ENCODE data around the gene TENT5C. TPM values are rescaled to one million over a fixed set of nuclear protein-coding genes. Genes with fewer than 3 reads are reported as not detected.

TENT5C gene
- total RNA-seq, 2 donors from 2014 or later, result 30.7 to 45.6 TPM

DNA sequence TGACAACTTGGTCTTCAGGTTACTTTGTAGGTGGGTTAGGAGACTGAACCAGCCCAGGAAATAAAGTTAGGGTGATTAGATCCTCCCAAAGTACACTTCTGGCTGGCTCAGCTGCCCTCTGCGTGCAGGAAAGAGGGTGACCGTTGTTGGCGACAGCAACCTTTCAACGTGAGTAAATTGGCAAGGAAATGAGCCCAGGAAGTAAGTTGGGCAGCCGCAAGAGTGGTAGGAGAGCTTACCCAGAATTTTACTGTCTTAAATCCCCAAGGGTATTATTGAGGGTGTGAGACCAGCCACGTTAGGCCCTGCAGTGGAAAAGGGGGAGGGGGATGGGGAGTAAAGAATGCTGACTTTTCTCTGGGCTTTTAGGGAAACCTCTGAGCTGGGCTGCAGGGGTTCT lies 1.6 kb downstream of the TENT5C start:
- DNase-seq (peak; percentile 65 to 72), ATAC-seq (peak; percentile 31)
- intact Hi-C loops (cut with DNase I, micrococcal nuclease), result no loop called here

DNA sequence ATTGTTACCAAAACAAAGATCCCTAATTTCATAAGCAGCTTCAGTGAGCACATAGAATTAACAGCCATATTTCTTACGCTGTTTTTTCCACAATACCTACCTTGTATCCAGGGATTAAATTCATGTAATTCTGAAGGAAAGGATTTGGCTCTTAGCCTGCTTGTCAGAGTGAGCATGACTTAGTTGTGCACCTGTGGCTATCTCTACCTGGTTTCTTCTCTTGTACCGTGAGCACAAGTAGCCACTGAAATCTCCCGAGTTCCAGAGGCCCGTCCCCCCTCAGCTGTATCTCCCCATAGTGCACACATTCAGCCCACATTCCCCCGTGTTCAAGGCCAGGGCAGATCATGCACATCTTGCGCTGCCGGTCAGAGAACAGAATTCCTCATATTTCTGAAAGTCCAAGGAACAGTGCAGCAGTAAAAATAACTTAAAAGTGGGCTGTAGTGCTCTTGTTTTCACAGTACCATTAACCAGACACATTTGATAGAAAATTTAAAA lies 2.3 kb downstream of the TENT5C start:
- intact Hi-C loops (cut with DNase I, micrococcal nuclease), result no loop called here
- no peak for DNase-seq
- no peak for ATAC-seq

DNA sequence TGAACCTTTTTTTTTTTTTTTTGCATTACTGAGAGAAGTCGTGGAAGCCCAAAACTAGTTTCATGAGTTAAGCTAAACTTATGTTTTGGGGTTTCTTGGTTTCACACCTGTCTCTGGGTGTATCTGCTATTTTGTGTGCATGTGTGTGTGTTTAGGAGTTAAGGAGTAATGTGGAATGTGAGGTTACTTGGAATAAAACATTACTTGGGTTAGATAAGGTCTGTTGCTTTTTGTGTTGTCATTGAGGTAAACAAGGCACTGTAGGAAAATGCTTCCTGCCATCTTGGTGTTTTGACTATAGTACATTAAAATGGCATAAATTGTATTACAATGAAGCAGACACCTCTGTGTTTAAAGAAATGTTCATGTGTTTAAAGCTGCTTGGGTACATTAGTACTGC lies 2.9 kb downstream of the TENT5C start:
- no peak for DNase-seq
- intact Hi-C loops (cut with DNase I, micrococcal nuclease), result no loop called here
- ATAC-seq, result no peak

DNA sequence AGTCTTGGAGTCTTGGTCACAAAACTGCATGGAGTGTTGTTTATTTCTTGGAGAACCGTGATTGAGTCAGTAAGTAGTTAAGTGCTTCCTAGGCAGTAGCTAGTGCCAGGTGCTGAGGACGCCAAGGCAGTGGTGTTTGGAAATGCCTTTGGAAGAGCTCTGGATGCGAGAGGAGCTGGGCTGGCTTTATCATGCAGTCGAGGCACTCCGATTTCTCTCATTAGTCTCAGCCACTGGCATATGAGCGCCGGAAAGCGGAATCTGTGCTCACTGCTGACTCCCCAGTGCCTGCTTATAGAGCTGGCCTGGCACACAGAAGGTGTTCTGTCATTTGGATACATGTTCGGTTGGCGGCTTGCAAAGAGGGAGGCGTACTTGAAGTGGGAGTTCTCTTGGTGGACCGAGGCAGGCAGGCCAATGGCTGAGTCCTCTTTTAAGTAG lies 3.6 kb downstream of the TENT5C start:
- intact Hi-C loops (cut with DNase I, micrococcal nuclease), result no loop called here

DNA sequence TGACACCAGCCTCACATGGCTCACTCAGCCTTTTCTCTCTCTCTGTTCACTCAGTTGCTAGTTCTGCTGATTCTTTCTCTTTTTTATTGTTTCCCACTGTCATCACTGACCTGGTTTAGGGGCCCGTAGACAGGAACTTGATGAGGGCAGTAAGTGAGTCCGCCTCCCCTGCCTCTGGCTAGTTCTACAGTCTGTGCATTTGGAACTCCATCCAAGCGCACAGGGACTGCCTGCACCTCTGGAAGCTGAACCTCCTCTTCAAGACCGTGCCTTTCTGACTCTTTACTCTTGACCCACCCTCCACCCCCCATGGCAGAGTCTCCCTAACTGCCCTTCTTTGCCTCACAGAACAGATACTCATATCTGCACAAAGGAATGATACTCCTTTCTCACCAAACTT lies 4.2 kb downstream of the TENT5C start:
- intact Hi-C loops (cut with DNase I, micrococcal nuclease), result no loop called here
- no peak for ATAC-seq
- DNase-seq, result no peak

More for the DNA sequence above, 3.6 kb downstream of the TENT5C start:
- ATAC-seq, result no peak
- peak in 1 of 2 donors; percentile 48 for DNase-seq

GRCh38 chr1:117611121-117611601 lies 5.3 kb downstream of the TENT5C start:
- DNase-seq, result no peak
- ATAC-seq, result no peak
- intact Hi-C loops (cut with DNase I, micrococcal nuclease), result no loop called here

- intact Hi-C loops (cut with DNase I, micrococcal nuclease), result no loop called here
- DNase-seq (no peak), ATAC-seq (peak; percentile 40)
Observed at GRCh38 chr1:117611894-117612483, 6.1 kb downstream of the TENT5C start.

GRCh38 chr1:117612517-117613248 lies 6.8 kb downstream of the TENT5C start:
- intact Hi-C loops (cut with DNase I, micrococcal nuclease), result no loop called here
- peak in 1 of 2 donors; percentile 61 for DNase-seq

DNA sequence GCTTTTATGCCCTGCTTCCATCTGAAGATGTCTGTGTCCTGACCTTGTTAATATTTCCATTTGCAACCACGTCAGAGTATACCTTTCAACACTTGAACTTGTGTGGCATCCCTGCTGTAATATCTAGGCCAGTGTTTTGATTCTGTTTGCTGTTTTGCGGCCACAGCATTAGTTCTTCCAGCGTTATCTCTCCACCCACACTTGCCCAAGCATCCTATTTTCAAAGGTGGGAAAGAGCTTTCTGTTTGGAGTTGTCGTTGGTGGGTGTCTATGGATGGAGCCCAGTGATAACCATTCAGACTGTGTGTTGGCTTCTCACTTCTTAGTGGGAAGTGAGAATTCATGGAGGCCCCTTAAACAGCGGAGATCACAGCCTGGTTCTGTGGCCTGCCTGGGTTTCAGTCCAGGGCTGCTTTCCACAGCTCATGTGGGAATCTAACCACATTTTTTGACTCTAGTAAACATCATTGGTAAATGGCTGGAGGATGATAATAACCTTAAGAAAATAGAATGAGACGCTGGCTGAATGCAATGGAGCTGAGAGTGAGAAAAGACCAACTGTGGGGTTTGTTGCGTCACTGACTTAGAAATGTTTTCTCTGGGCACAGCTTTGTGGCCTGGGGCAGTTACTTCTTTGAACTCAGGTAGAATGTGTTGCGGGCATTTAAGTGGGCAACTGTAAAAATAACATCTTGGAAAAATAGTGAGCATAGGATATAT lies 7.6 kb downstream of the TENT5C start:
- DNase-seq (no peak), ATAC-seq (no peak)
- intact Hi-C loops (cut with DNase I, micrococcal nuclease), result no loop called here

More at GRCh38 chr1:117612517-117613248, 6.8 kb downstream of the TENT5C start:
- ATAC-seq, result peak; percentile 87

DNA sequence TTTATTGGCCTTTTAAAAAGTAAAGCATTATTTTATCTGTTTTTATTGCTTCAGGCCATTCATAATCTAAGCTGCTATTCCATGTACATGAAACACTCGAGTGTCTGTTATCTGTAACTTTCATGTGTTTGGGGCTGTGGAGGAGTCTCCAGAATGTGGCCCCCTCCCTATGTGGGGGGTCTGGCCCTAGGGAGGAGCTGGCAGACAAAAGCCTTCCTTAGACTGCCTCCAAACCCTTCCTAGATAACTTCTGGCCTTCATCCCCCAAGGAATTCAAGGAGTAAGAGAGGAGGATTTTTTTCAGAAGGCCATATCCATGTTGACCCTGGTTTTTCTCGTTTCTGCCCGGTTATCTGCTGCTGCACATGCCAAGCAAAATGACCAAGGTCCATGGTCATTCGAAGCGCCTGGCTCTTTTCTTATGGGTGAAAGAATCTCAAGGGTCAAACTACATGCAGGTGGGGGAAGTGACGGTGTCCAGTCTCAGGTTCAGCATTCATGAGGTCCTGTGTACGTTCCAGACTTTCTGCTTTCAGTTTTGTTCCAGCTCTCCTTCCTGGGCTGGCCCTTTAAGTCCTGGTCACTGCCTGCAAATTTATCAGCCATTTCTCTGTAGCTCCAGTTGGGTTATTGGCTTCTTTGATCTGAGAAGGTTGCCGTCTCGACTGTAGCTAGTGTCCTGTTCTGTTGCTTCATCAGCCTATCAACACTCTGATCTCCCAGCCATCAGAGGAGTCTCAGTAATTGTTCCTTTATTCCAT lies 8.3 kb downstream of the TENT5C start:
- DNase-seq (peak in 1 of 2 donors; percentile 35), ATAC-seq (peak; percentile 52)
- intact Hi-C loops (cut with DNase I, micrococcal nuclease), result no loop called here

DNA sequence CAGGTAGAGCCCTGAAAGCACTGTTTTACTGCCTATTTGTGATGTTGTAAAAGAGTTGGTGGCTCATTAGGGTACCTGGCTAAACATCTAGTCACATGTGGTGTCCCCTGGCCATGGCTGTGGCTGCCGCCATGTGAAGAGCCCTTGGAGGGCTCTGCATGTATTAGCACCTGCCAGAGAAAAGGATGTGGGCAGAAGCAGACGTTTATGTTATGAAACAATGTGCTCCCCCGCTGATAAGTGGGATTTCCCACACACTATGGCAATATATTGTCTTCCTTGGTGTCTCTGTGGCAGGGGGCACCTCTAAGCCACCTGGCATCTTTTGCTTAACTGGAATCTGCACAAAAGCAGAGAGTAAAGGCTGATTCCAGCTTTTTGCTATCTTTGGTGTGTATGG lies 9.6 kb downstream of the TENT5C start:
- ATAC-seq, result no peak
- DNase-seq, result no peak
- intact Hi-C loops (cut with DNase I, micrococcal nuclease), result no loop called here

GRCh38 chr1:117616356-117616755 lies 10.5 kb downstream of the TENT5C start:
- intact Hi-C loops (cut with DNase I, micrococcal nuclease), result no loop called here
- DNase-seq (peak; percentile 67 to 74), ATAC-seq (no peak)

DNA sequence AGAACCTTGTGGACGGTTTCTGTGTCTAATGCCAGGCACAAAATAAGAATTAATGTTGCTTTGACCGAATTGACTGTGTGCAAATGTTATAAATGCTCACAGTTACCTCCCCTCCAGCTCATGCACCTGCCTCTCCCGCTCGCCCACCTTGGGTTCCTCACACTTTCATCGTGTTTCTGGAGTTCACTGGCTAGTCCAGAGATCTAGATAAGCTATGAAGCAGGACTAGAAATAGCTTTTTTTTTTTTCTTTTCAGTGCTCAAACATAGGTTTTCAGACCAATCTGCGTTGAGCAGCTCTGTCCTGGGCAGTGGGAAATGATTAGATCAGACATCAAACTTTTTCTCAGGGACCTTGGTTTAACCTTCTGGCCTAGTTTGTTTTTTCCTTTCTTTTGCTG lies 11.1 kb downstream of the TENT5C start:
- no peak for ATAC-seq
- intact Hi-C loops (cut with DNase I, micrococcal nuclease), result no loop called here
- DNase-seq, result no peak

DNA sequence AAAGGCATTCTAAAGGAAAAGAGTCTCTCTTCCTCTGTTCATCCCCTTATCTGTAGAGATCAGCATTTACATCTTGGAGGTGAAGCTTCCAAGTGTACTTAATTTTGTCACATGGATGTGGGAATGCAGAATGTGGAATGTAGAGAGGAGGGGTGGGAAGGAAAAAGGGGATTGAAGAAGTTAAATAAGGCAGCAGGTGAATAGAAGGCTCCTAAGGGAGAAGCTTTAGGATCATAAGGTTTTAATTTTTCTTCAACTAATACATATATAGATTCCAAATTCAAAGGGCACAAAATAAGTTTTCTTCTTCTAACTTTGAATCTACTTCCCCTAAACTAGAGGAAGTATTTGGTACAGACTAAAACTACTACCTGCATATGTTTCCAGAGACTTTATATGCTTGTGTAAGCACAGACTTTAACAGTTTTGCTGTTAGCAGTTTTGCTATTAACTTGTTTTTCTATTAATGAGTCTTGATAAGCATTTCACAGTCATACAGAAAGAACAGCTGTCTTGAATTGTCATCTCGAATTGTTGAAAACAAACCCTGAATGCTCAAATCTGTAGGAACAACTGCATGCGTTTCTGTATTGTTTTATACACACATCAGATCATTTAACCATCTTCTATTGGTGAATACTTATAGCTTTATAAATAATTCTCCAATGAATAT lies 12.7 kb downstream of the TENT5C start:
- intact Hi-C loops (cut with DNase I, micrococcal nuclease), result no loop called here
- DNase-seq (no peak), ATAC-seq (no peak)

- DNase-seq (no peak), ATAC-seq (no peak)
- intact Hi-C loops (cut with DNase I, micrococcal nuclease), result no loop called here
Observed at GRCh38 chr1:117620440-117620839, 14.6 kb downstream of the TENT5C start.

GRCh38 chr1:117621316-117621715 lies 15.5 kb downstream of the TENT5C start:
- DNase-seq (no peak), ATAC-seq (no peak)
- intact Hi-C loops (cut with DNase I, micrococcal nuclease), result no loop called here

DNA sequence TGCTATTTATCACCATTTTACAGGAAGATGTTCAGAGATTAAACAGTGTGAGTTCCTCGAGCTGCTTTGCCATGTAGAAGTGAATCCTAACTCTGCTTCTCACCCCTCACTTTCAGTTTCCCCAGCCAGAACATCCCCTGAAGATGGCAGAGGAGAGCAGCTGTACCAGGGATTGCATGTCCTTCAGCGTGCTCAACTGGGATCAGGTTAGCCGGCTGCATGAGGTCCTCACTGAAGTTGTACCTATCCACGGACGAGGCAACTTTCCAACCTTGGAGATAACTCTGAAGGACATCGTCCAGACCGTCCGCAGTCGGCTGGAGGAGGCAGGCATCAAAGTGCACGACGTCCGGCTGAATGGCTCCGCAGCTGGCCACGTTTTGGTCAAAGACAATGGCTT lies 16.9 kb downstream of the TENT5C start:
- no peak for DNase-seq
- intact Hi-C loops (cut with DNase I, micrococcal nuclease), result no loop called here
- peak; percentile 17 for ATAC-seq

DNA sequence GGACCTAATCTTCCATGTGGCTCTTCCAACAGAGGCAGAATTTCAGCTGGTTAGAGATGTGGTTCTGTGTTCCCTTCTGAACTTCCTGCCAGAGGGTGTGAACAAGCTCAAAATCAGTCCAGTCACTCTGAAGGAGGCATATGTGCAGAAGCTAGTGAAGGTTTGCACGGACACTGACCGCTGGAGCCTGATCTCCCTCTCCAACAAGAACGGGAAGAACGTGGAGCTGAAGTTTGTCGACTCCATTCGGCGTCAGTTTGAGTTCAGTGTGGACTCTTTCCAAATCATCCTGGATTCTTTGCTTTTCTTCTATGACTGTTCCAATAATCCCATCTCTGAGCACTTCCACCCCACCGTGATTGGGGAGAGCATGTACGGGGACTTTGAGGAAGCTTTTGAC lies 17.3 kb downstream of the TENT5C start:
- intact Hi-C loops (cut with DNase I, micrococcal nuclease), result no loop called here
- DNase-seq, result no peak
- no peak for ATAC-seq

Data from left colon (tissue), 2 donors.